Type B pancreatic cell (in vitro differentiated cells): ENCODE data around the gene PLSCR3. TPM values are rescaled to one million over a fixed set of nuclear protein-coding genes. Genes with fewer than 3 reads are reported as not detected.
A peak's percentile ranks its signal among the peaks of the same experiment; 100 is the strongest.

Experiments used
- DNase-seq: peaks from one replicate; pipeline ENCODE4 v3.0.0; 2021; ENCODE audit warnings: mixed read lengths; ENCODE audit not compliant: unreplicated experiment; ENCODE audit errors: extremely low spot score
- H3K27ac Mint-ChIP-seq: 2 replicates; pipeline ENCODE4 v1.8.0; 2021; ENCODE audit warnings: mild to moderate bottlenecking, mixed read lengths
- H3K27me3 Mint-ChIP-seq: 2 replicates; pipeline ENCODE4 v1.8.0; 2021; ENCODE audit warnings: mixed read lengths
- H3K36me3 Mint-ChIP-seq: 2 replicates; pipeline ENCODE4 v1.8.0; 2021; ENCODE audit warnings: mixed read lengths
- H3K4me1 Mint-ChIP-seq: one replicate; pipeline ENCODE4 v1.8.0; 2021; ENCODE audit warnings: mixed read lengths; ENCODE audit not compliant: unreplicated experiment
- H3K4me3 Mint-ChIP-seq: 2 replicates; pipeline ENCODE4 v1.8.0; 2021; ENCODE audit warnings: mild to moderate bottlenecking, mixed read lengths
- H3K9me3 Mint-ChIP-seq: 2 replicates; pipeline ENCODE4 v1.8.0; 2021; ENCODE audit warnings: mixed read lengths
- long read RNA-seq: library from polyadenylated mRNA; unstranded; transcript quantifications from one replicate; pipeline ENCODE4 v2.0.0, GENCODE V29; 2020
- total RNA-seq: library from RNA; stranded (reverse); gene quantifications from 2 replicates; pipeline ENCODE4 v1.2.1, GENCODE V29; 2021; ENCODE audit warnings: low replicate concordance
- TF ChIP-seq, protein P1 (sequence below): fragments of 200-600 bp; sonication (generic); conservative IDR thresholded peaks from 2 replicates; pipeline ENCODE4 v1.5.0; 2021; ENCODE audit warnings: antibody characterized with exemption, mild to moderate bottlenecking

The PLSCR3 gene
- total RNA-seq: 39.8 and 55.8 TPM in 2 replicates
- long read RNA-seq, partial matches to known transcripts: 0 of 1 reads
- long read RNA-seq, other reads (novel, unspliced or antisense): 1 of 1 reads

DNA sequence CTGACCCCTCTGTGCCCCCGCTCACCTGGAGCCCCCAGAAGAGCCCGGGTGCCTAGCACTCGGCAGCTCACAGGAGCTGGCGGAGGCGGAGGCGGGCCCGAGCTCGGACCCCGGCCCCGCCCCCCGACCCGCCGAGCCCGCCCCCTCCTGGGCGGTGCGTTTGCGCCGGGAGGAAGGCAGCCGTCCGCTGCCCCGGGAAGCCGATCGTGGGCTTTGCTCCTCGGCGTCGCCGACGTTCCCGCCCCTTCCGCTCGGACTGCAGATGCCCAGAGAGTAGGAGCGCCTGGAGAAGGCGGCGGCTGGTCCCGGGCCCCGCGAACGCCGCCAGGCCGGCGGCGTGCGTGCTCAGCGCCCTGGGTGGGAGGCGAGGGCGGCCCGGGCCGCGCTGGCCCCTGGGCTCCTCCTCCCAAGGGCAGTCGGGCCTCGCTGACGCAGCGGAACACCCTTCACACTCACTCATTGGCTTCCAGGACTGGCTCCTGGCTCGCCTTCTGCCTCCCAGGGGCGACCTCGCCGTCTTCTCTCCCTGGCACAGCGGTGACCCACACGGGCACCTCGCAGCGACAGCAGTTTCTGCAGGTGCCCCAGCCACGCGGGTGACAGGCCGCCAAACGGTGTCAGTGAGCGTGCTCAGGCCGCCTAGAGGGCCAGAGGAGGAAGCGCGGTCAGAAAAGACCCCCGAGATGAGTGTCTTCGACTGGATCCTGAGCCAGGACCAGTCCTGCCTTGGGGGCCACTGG lies at the start of gene PLSCR3:
PLSCR3 (minus strand) TSS at position 74 of the 740 bp plus-strand sequence. CDS start 415 bp downstream, outside the sequence.
- Mint-ChIP-seq H3K36me3 (peaks cover 5% of the 10 kb centered on the region), H3K27me3 (no peaks in the 10 kb centered on the region), H3K27ac (peak within 1 kb of the TSS; percentile 89), H3K4me3 (peak within 1 kb of the TSS; percentile 96), H3K9me3 (no peaks in the 10 kb centered on the region), H3K4me1 (peaks cover 6% of the 10 kb centered on the region)
- peak; percentile 90 for DNase-seq
- TF ChIP-seq, protein P1, sequence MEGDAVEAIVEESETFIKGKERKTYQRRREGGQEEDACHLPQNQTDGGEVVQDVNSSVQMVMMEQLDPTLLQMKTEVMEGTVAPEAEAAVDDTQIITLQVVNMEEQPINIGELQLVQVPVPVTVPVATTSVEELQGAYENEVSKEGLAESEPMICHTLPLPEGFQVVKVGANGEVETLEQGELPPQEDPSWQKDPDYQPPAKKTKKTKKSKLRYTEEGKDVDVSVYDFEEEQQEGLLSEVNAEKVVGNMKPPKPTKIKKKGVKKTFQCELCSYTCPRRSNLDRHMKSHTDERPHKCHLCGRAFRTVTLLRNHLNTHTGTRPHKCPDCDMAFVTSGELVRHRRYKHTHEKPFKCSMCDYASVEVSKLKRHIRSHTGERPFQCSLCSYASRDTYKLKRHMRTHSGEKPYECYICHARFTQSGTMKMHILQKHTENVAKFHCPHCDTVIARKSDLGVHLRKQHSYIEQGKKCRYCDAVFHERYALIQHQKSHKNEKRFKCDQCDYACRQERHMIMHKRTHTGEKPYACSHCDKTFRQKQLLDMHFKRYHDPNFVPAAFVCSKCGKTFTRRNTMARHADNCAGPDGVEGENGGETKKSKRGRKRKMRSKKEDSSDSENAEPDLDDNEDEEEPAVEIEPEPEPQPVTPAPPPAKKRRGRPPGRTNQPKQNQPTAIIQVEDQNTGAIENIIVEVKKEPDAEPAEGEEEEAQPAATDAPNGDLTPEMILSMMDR: peak; percentile 76

DNA sequence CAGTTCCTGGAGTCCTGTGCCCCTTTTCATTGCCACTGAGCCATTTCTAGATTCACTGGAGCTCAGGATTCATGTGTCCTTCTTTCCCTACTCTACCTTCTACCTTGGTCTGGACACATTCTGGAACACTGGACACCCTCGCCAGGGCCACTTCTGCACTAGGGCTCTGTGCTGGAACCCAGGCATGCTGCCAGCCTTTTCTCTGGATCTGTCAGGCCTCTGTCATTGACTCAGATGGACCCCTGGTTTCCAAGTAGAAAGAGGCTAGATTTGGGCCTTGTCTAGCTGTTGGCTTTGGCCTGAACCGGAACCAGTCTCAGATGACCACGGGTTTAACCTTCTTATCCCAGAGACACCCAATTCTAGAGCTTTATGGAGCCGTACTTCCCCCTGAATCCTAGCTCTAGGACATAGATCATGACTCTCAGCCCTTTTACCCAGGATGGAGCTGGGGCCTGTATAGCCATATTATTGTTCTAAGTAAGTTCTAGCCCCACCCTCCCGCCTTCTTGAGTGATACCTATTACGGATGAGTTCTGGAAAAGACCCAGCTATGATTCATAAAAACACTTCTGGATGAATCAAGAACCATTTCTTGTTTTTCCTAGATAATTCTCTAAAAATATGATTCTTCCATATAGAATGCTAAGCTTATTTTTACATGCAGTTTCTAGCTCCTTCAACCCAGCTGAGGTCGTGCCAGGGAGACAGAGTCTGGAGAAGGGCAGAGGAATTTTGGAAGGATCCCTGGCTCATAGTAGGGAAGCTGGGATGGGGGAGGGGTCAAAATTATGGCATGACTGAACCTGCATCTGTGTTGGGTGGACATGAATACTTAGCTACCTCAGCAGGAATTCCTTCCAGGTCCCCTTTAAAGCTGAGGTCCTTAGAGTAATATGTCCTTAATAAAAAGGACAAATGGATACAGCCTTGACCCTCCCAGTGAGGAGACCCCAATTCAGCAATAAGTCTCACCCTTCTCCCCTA lies 49.5 kb upstream of the PLSCR3 start:
- Mint-ChIP-seq H3K36me3 (peaks cover 10% of the 10 kb centered on the region), H3K27me3 (peaks cover 56% of the 10 kb centered on the region), H3K27ac (peak overlapping the region; percentile 82), H3K4me1 (peaks cover 29% of the 10 kb centered on the region), H3K4me3 (peak overlapping the region; percentile 76), H3K9me3 (no peaks in the 10 kb centered on the region)
- TF ChIP-seq, protein P1: no peak
- no peak for DNase-seq

DNA sequence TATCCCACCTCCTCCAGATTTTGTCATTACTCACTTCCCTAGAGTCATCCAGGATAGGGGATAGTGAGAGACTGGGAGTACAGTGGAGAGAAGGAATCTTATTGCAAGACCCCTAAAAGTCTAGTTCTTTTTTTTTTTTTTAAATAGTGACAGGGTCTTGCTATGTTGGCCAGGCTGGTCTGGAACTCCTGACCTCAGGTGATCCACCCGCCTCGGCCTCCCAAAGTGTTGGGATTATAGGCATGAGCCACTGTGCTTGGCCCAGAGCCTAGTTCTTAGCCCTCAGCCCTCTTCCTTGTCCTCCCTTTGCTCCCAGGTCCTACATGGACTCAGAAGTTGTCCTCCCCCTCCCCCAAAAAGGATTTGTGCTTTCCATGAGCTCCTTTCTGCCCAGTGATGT lies 47.8 kb upstream of the PLSCR3 start:
- Mint-ChIP-seq H3K27ac (no peak overlapping the region), H3K4me3 (peak overlapping the region; percentile 93), H3K27me3 (peaks cover 61% of the 10 kb centered on the region), H3K9me3 (no peaks in the 10 kb centered on the region), H3K4me1 (peaks cover 35% of the 10 kb centered on the region), H3K36me3 (peaks cover 7% of the 10 kb centered on the region)
- TF ChIP-seq, protein P1: no peak
- no peak for DNase-seq

DNA sequence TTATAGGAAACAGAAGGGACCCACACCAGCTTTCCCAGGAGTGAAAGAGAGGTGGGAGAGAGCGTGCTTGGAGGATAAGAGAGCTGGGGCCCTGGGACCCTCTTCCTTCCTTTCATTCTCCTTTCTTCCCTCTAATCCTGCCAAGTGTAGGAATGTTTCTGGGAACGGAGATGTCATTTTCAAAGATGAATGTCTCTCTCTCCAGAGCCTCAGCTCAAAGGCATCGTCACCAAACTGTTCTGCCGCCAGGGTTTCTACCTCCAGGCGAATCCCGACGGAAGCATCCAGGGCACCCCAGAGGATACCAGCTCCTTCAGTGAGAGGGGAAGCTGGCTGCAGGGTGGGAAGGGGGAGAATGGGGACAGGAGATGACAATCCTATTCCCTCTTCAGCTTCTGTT lies 46.9 kb upstream of the PLSCR3 start:
- peak overlapping the region; percentile 93 for H3K4me3 Mint-ChIP-seq
- peaks cover 7% of the 10 kb centered on the region for H3K36me3 Mint-ChIP-seq
- peak overlapping the region; percentile 86 for H3K27ac Mint-ChIP-seq
- TF ChIP-seq, protein P1: no peak
- H3K27me3 Mint-ChIP-seq: peaks cover 65% of the 10 kb centered on the region
- H3K4me1 Mint-ChIP-seq: peaks cover 32% of the 10 kb centered on the region
- no peaks in the 10 kb centered on the region for H3K9me3 Mint-ChIP-seq
- DNase-seq: no peak

DNA sequence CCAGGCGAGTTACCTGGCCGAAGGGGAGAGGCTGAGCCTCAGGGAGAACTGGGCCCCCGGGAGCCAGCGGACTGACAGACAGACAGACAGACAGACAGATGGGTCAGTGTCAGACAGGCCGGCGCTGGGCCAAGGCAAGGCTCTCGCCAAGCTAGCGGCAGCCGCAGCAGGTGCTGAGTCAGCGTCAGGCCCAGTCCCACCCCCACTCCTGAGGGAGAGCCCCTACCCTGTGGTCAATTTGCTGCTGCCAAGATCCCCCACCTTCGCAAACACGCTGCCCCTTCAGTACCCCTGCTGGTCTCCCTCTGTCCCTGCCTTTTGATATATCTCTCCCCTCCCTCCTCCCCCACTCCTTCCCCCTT lies 46.5 kb upstream of the PLSCR3 start:
- no peaks in the 10 kb centered on the region for H3K9me3 Mint-ChIP-seq
- DNase-seq: no peak
- peak overlapping the region; percentile 86 for H3K27ac Mint-ChIP-seq
- H3K27me3 Mint-ChIP-seq: peaks cover 65% of the 10 kb centered on the region
- H3K36me3 Mint-ChIP-seq: peaks cover 5% of the 10 kb centered on the region
- TF ChIP-seq, protein P1: peak; percentile 51
- H3K4me1 Mint-ChIP-seq: peaks cover 29% of the 10 kb centered on the region
- peak overlapping the region; percentile 93 for H3K4me3 Mint-ChIP-seq
